Stomach (tissue), 4 donors: Measurements from ENCODE around the gene PDIA5.

Source experiments
- EP300 ChIP-seq: sonication (generic); formaldehyde crosslinking; IDR thresholded peaks from one replicate; pipeline ENCODE4 v1.6.1; 2017; ENCODE audit warnings: antibody characterized with exemption
- POLR2AphosphoS5 ChIP-seq, 3 donors: sonication (generic); formaldehyde crosslinking; IDR thresholded peaks; one replicate each; pipeline ENCODE4 v1.6.1; 2016; ENCODE audit warnings: antibody characterized with exemption in 3 of 3

- TF ChIP-seq POLR2AphosphoS5 (IDR thresholded peaks at IDR 0.05) (no peak), EP300 (no peak)
Observed at GRCh38 chr3:123159926-123160635, 93.3 kb downstream of the PDIA5 start.
